Prostate gland (tissue), 2 donors: ENCODE results near the gene ELL3.

Source experiments
- CTCF ChIP-seq, 4 experiments: fragments of 200-600 bp in 2 of 4; fragments of 450-650 bp in 2 of 4; sonication (generic) in 2 of 4; IDR thresholded peaks; 1 replicate in 3 of 4; 2 replicates in 1 of 4; pipeline ENCODE4 v1.5.1; 2016 to 2019; ENCODE audit warnings: antibody characterized with exemption in 4 of 4, mild to moderate bottlenecking in 2 of 4, moderate library complexity in 2 of 4
- POLR2AphosphoS5 ChIP-seq: sonication (generic); formaldehyde crosslinking; IDR thresholded peaks from one replicate; pipeline ENCODE4 v1.6.1; 2017; ENCODE audit warnings: antibody characterized with exemption

GRCh38 chr15:43735416-43735815 lies 41.4 kb downstream of the ELL3 start:
- TF ChIP-seq CTCF (IDR thresholded peaks at IDR 0.05), result no peak
- no peak for TF ChIP-seq POLR2AphosphoS5
